Globus pallidus (tissue), 1 donor: Measurements from ENCODE around the gene TBC1D12.
"Not testable (repeated sequence)": the region's sequence is repeated elsewhere in the genome, so short reads cannot be mapped to it uniquely, and the experiment has no call there.

ENCODE experiments used
- DNase-seq: peaks from one replicate; pipeline ENCODE4 v3.0.0-alpha.2; 2015; ENCODE audit warnings: low spot score

The TBC1D12 gene

DNA sequence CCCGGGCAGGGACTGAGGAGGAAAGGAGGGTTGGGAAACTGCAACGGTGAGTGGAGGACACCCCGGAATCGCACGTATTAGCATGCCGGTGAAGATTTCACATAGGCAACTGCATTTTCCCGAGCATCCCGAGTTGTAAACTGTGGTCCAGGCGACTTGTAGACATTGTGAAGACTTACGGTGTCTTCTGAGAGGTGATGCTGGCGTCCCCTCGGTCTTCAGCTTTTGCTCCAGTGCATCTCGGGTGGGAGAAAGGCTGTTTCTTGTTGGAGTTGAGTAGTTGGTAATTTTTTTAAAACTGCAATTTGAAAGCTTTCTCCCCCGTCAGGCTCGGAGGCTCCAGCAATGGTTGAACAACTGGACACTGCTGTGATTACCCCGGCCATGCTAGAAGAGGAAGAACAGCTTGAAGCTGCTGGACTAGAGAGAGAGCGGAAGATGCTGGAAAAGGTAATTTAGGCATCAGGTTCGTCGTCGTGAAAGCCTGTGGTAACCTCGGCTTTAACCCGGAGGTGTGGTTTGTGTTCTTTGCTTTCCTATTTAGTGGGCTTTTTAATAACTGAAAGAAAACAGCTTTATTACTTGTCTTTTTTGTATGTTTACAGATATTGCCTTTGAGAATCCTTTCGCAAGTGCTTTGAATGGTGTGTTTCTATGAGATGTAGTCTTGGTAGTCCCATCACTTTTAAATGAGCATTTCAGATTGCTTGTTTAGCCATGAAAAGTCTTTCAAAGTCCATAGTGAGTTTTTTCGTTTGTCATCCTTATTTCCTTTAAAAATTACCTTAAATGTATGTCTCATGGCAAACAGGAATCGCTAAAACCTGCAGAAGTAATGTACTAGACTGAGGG is 143.9 kb downstream of the TBC1D12 start:
- DNase-seq: no peak

- DNase-seq: no peak
These were observed 144.5 kb downstream of the TBC1D12 start for GRCh38 chr10:94546901-94547185.

DNA sequence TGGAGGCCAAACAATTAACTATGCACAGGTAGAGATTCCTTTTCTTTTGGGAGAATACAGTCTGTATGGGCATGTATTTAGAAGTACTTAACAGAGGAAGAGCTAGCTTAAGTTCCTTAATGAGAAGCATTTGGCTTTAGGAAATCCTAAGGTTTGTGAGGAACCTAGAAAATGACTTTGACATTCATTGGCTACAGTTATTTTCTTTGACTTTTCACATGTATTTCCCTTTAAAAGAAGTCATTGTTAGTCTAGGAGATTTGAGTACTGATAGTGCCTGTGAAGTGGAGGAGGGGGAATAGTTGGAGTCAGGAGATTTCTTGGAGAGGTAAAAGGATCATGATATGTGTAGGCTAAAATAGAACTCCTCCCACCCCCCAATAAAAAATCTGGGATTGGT is 146.9 kb downstream of the TBC1D12 start:
- no peak for DNase-seq

DNA sequence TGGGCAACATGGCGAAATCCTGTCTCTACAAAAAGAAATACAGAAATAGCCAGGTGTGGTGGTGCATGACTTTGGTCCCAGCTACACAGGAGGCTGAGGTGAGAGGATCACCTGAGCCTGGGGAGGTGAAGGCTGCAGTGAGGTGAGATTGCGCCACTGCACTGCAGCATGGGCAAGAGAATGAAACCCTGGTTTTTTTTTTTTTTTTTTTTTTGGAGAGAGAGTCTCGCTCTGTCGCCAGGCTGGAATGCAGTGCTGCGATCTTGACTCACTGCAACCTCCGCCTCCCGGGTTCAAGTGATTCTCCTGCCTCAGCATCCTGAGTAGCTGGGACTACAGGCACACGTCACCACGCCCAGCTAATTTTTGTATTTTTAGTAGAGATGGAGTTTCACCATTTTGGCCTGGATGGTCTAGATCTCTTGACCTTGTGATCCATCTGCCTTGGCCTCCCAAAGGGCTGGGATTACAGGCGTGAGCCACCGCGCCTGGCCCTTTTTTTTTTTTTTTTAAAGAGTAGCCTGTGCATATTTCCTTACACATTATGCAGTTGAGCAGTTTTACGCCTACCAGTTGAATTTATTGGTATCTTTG is 165.5 kb downstream of the TBC1D12 start:
- not testable (repeated sequence) for DNase-seq

- DNase-seq: no peak
These were observed 168.7 kb downstream of the TBC1D12 start for GRCh38 chr10:94571081-94571480.

- no peak for DNase-seq
These were observed 169.2 kb downstream of the TBC1D12 start for GRCh38 chr10:94571528-94571927.

- DNase-seq: no peak
These were observed 176.4 kb downstream of the TBC1D12 start for GRCh38 chr10:94578790-94579189.

DNA sequence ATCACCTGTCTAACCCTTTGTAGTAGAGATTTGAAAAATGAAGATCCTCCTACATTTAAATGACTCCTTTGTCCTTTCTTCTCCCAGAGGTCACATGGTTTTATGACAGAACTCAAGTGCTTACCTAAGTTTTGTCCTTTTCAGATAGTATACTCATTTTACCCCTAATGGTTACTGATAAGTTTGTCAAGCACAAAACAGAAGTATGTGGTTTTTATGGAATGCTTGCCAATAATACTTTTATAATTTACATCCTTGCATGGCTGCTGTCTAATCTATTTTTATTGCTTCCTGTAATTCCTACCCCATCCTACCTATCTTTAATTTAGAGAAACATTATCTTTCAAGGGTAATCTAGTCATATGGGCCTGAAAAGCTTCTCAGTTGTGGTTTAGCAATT is 180.8 kb downstream of the TBC1D12 start:
- no peak for DNase-seq
